HL-60 (cell line): ENCODE results near the gene PIK3CB.

ENCODE experiments used
- DNase-seq, 2 experiments: peaks; one replicate each; pipeline ENCODE4 v3.0.0-alpha.2; 2010 to 2020; ENCODE audit warnings: low read depth in 1 of 2, low spot score in 1 of 2
- H3K27ac ChIP-seq: fragments of 250-450 bp; sonication (Bioruptor Pico); replicated peaks from 2 replicates; pipeline ENCODE4 v1.5.1; 2020; ENCODE audit warnings: mild to moderate bottlenecking, moderate library complexity
- H3K27me3 ChIP-seq: fragments of 250-450 bp; sonication (Bioruptor Pico); 2 replicates; pipeline ENCODE4 v1.5.1; 2021; ENCODE audit warnings: mild to moderate bottlenecking, moderate library complexity; ENCODE audit not compliant: insufficient read depth, poor library complexity, severe bottlenecking
- H3K4me3 ChIP-seq: replicated peaks from 2 replicates; pipeline ENCODE4 v1.5.1; 2011; ENCODE audit warnings: mild to moderate bottlenecking, control low read depth, low read length; ENCODE audit not compliant: insufficient read depth
- CTCF ChIP-seq: IDR thresholded peaks from one replicate; pipeline ENCODE4 v1.5.1; 2011; ENCODE audit warnings: low read length, control low read depth, inconsistent platforms; ENCODE audit not compliant: insufficient read depth
- GABPA ChIP-seq: IDR thresholded peaks from 2 replicates; pipeline ENCODE4 v1.6.1; 2012; ENCODE audit warnings: low read depth
- POLR2AphosphoS5 ChIP-seq: IDR thresholded peaks from 2 replicates; pipeline ENCODE4 v1.6.1; 2012; ENCODE audit warnings: low read depth
- REST ChIP-seq: IDR thresholded peaks from 2 replicates; pipeline ENCODE4 v1.6.1; 2012; ENCODE audit warnings: low read depth; ENCODE audit not compliant: insufficient replicate concordance
- SPI1 ChIP-seq: IDR thresholded peaks from 2 replicates; pipeline ENCODE4 v1.6.1; 2012; ENCODE audit warnings: low read depth, mild to moderate bottlenecking, borderline replicate concordance

PIK3CB gene

GRCh38 chr3:138625707-138626365 is 208.9 kb downstream of the PIK3CB start:
- TF ChIP-seq SPI1 (no peak), GABPA (no peak), REST (no peak), POLR2AphosphoS5 (no peak), CTCF (no peak)
- Histone ChIP-seq H3K27me3 (peaks cover 4% of the 10 kb centered on the region), H3K27ac (no peak overlapping the region), H3K4me3 (no peak overlapping the region)
- DNase-seq = no peak

- DNase-seq = no peak
- Histone ChIP-seq H3K4me3 (no peak overlapping the region), H3K27ac (no peak overlapping the region), H3K27me3 (peaks cover 4% of the 10 kb centered on the region)
- TF ChIP-seq CTCF (no peak), GABPA (no peak), POLR2AphosphoS5 (no peak)
Measured at GRCh38 chr3:138624518-138624917, 210.2 kb downstream of the PIK3CB start.

- TF ChIP-seq CTCF = no peak
- TF ChIP-seq POLR2AphosphoS5 = no peak
- no peak for TF ChIP-seq SPI1
- TF ChIP-seq REST = no peak
- no peak for TF ChIP-seq GABPA
- Histone ChIP-seq H3K4me3 (no peak overlapping the region), H3K27ac (no peak overlapping the region), H3K27me3 (peaks cover 4% of the 10 kb centered on the region)
- no peak for DNase-seq
Measured at GRCh38 chr3:138620431-138620830, 214.3 kb downstream of the PIK3CB start.

- TF ChIP-seq CTCF (no peak), SPI1 (no peak), POLR2AphosphoS5 (no peak), REST (no peak), GABPA (no peak)
- H3K27me3 ChIP-seq = peaks cover 2% of the 10 kb centered on the region
Measured at GRCh38 chr3:138615462-138615861, 219.3 kb downstream of the PIK3CB start.

More at GRCh38 chr3:138615462-138615861, 219.3 kb downstream of the PIK3CB start:
- no peak for DNase-seq
- H3K27ac ChIP-seq = no peak overlapping the region
- no peak overlapping the region for H3K4me3 ChIP-seq
